Measurements from ENCODE around the gene VAMP5. TPM values are rescaled to one million over a fixed set of nuclear protein-coding genes. Genes with fewer than 3 reads are reported as not detected.

The VAMP5 gene
- total RNA-seq, 4 donors from 2014 or later: 37.6 to 56.5 (median 51.2) TPM

GRCh38 chr2:85619617-85620016 lies 35.4 kb downstream of the VAMP5 start:
- no peak overlapping the region for H3K27ac ChIP-seq

GRCh38 chr2:85621338-85621737 lies 37.1 kb downstream of the VAMP5 start:
- no peak for ATAC-seq
- Histone ChIP-seq H3K9me3 (no peaks in the 10 kb centered on the region), H3K4me1 (peaks cover 6 to 26% (median 16%) of the 10 kb centered on the region in 3 donors), H3K36me3 (peaks cover 2 to 79% of the 10 kb centered on the region in 2 donors), H3K4me3 (no peak overlapping the region), H3K27ac (no peak overlapping the region), H3K27me3 (no peaks in the 10 kb centered on the region)
- no peak for TF ChIP-seq POLR2AphosphoS5 (IDR thresholded peaks at IDR 0.05)
- no peak for TF ChIP-seq POLR2A (IDR thresholded peaks at IDR 0.05)
- TF ChIP-seq EP300 (IDR thresholded peaks at IDR 0.05): no peak
- no peak for TF ChIP-seq CTCF (IDR thresholded peaks at IDR 0.05)
- 71 to 78% methylated on average over 1 of the region's 1 CpG for WGBS, 2 donors (ENCODE audit: low coverage in 1 of 2)

More at GRCh38 chr2:85619617-85620016, 35.4 kb downstream of the VAMP5 start:
- Histone ChIP-seq H3K36me3 (peaks cover 2 to 62% of the 10 kb centered on the region in 2 donors), H3K9me3 (no peaks in the 10 kb centered on the region), H3K4me3 (no peak overlapping the region), H3K27me3 (no peaks in the 10 kb centered on the region), H3K4me1 (peaks cover 6 to 34% (median 16%) of the 10 kb centered on the region in 3 donors)
- WGBS, 2 donors (ENCODE audit: low coverage in 1 of 2): 88% methylated on average over 2 of the region's 6 CpGs; no CpG with 5 or more reads in 1 of the 2 donors
- ATAC-seq: no peak
- TF ChIP-seq POLR2A (IDR thresholded peaks at IDR 0.05) (no peak), POLR2AphosphoS5 (IDR thresholded peaks at IDR 0.05) (no peak), CTCF (IDR thresholded peaks at IDR 0.05) (no peak), EP300 (IDR thresholded peaks at IDR 0.05) (no peak)

- no peak overlapping the region for H3K4me3 ChIP-seq
- H3K27ac ChIP-seq: no peak overlapping the region
- H3K36me3 ChIP-seq: peaks cover 5 to 100% of the 10 kb centered on the region in 2 donors
- ATAC-seq: no peak
- H3K4me1 ChIP-seq: peaks cover 0 to 2% (median 0%) of the 10 kb centered on the region in 3 donors
- TF ChIP-seq EP300 (IDR thresholded peaks at IDR 0.05) (no peak), POLR2A (IDR thresholded peaks at IDR 0.05) (no peak), CTCF (IDR thresholded peaks at IDR 0.05) (no peak), POLR2AphosphoS5 (IDR thresholded peaks at IDR 0.05) (no peak)
- 78 to 82% methylated on average over 4 of the region's 5 CpGs for WGBS, 2 donors (ENCODE audit: low coverage in 1 of 2)
- no peaks in the 10 kb centered on the region for H3K27me3 ChIP-seq
- no peaks in the 10 kb centered on the region for H3K9me3 ChIP-seq
These were observed 39.8 kb downstream of the VAMP5 start for GRCh38 chr2:85623991-85624390.

GRCh38 chr2:85628658-85629057 lies 44.4 kb downstream of the VAMP5 start:
- H3K4me1 ChIP-seq: no peaks in the 10 kb centered on the region
- TF ChIP-seq CTCF (IDR thresholded peaks at IDR 0.05): no peak
- H3K27me3 ChIP-seq: no peaks in the 10 kb centered on the region
- no peak overlapping the region for H3K27ac ChIP-seq
- no peaks in the 10 kb centered on the region for H3K9me3 ChIP-seq
- no peak for ATAC-seq
- WGBS, 2 donors (ENCODE audit: low coverage in 1 of 2): 56 to 57% methylated on average over 1 to 2 of the region's 2 CpGs
- H3K36me3 ChIP-seq: peaks cover 6 to 100% of the 10 kb centered on the region in 2 donors
- no peak overlapping the region for H3K4me3 ChIP-seq

- no peak for TF ChIP-seq POLR2AphosphoS5 (IDR thresholded peaks at IDR 0.05)
- no peak for TF ChIP-seq EP300 (IDR thresholded peaks at IDR 0.05)
- H3K27ac ChIP-seq: no peak overlapping the region
- no peak overlapping the region for H3K4me3 ChIP-seq
- H3K4me1 ChIP-seq: no peaks in the 10 kb centered on the region
- WGBS, 2 donors (ENCODE audit: low coverage in 1 of 2): 79 to 95% methylated on average over 2 of the region's 3 CpGs
- ATAC-seq: no peak
- H3K36me3 ChIP-seq: peaks cover 5 to 96% of the 10 kb centered on the region in 2 donors
- no peaks in the 10 kb centered on the region for H3K27me3 ChIP-seq
- H3K9me3 ChIP-seq: no peaks in the 10 kb centered on the region
These were observed 47.1 kb downstream of the VAMP5 start for GRCh38 chr2:85631316-85631715.
